SW480 (cell line): ENCODE measurements around the gene ITGAD.

Experiments
- DNase-seq: peaks from one replicate; pipeline ENCODE4 v3.0.0-alpha.2; 2016; ENCODE audit warnings: low spot score

ITGAD gene

DNA sequence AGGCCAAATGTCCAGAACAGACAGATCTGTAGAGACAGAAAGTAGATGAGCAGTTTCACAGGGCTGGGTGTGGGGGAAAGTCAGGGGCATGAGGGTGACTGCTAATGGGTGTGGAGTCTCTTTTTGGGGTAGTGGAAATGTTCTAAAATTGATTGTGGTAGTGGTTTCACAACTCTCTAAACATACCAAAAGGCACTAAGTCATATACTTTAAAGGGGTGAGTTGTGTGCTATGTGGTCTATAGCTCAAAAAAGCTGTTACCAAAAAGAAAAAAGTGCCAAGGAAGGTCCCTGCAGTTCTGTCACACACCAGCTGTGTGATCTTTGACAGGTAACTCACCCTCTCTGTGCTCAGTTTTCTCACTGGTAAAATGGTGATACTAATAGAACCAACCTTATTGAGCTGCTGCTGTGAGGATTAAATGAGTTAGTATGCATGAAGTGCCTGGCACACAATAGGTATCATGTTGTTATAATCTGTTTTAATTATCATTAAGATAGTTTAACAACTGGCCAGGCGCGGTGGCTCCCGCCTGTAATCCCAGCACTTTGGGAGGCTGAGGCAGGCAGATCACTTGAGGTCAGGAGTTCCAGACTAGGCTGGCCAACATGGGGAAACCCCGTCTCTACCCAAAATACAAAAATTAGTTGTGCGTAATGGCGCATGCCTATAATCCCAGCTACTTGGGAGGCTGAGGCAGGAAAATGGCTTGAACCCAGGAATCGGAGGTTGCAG is 27.8 kb upstream of the ITGAD start:
- no peak for DNase-seq

DNA sequence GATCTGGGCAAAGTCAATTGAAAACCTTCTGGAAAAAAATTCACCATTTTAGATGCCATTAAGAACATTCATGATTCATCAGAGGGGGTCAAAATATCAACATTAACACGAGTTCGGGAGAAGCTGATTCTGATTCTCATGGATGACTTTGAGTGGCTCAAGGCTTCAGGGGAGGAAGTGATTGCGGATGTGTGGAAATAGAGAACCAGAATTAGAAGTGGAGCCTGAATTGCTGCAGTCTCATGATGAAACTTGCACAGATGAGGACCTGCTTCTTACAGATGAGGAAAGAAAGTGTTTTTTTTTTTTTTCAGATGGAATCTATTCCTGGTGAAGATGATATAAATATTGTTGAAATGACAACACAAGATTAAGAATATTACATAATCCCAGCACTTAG is 25.3 kb upstream of the ITGAD start:
- DNase-seq = no peak

DNA sequence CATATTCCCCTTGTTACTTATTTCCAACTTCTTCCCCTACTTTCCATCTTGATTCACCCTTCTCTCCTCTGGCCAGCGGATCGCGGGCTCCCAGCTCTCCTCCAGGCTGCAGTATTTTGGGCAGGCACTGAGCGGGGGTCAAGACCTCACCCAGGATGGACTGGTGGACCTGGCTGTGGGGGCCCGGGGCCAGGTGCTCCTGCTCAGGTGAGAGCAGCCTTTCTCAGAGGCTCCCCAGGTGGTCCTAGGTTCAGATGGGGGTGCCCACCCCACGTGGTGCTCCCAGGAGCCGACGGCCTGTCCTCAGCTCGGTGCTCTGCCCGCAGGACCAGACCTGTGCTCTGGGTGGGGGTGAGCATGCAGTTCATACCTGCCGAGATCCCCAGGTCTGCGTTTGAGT is 22.1 kb upstream of the ITGAD start:
- no peak for DNase-seq

DNA sequence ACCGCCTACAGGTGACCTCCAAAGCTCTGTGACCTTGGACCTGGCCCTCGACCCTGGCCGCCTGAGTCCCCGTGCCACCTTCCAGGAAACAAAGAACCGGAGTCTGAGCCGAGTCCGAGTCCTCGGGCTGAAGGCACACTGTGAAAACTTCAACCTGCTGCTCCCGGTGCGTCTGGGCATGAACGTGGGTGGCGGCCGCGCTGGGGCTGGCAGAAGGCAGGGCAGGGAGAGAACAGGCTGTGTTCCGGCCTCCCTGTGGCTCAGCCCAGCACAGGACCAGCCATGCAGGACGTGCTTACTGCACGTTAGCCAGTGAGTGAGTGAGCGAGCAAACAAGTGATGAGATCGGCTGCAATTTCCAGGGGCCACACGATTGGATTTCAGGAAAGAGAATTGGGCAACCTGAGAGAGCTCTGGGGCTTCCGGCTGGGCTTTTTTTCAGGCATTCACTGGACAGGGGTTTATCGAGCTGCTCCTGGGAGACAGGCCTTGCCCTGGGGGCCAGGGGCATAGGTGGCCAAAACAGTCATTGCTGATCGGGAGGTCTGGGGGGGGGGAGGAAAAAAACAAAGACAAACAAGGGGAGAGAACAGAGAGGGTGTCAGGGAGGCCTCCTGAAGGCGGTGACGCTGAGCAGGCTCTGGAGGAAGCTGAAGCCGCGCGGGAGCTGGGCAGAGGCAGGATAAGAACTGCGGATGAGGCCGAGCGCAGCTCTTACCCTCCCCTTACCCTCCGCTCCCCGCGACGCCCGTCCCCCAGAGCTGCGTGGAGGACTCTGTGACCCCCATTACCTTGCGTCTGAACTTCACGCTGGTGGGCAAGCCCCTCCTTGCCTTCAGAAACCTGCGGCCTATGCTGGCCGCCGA is 21.3 kb upstream of the ITGAD start:
- DNase-seq = no peak

DNA sequence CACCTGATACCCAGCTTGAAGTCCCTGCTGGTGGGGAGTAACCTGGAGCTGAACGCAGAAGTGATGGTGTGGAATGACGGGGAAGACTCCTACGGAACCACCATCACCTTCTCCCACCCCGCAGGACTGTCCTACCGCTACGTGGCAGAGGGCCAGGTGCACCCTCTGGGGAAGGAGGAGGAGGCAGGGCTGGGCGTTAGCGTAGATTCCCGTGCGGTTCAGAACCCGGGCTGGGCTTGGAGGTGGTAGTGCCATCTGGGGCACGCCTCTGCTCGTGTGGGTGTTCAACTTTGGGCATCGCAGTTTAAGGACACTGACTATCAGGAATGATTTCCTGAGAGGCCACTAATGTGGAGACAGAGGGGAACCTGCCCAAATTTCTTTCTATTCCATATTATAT is 19.9 kb upstream of the ITGAD start:
- no peak for DNase-seq

DNA sequence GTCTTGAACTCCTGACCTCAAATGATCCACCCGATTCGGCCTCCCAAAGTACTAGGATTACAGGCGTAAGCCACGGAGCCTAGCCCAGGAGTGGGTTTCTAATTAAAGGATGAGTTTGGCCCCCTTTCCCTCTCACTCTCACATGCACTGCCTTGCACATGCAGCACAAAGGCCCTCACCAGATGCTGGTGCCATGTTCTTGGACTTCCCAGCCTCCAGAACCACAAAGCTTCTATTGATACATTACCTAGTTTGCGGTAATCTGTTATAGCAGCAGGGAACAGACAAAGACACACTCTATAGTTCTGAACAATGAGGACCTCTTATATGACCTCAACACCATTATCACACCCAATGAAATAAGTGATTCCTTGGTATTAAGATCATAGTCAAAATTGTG is 17.9 kb upstream of the ITGAD start:
- no peak for DNase-seq

DNA sequence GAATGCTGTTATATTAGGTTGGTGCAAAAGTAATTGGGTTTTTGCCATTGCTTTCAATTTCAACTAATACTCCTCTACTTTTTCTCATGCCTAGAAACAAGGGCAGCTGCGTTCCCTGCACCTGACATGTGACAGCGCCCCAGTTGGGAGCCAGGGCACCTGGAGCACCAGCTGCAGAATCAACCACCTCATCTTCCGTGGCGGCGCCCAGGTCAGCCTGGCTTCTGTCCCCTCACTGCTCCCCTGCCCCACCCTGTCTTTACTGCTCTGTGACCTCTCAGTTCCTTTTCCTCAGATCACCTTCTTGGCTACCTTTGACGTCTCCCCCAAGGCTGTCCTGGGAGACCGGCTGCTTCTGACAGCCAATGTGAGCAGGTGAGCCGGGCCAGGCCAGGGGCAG is 16.4 kb upstream of the ITGAD start:
- DNase-seq = no peak

DNA sequence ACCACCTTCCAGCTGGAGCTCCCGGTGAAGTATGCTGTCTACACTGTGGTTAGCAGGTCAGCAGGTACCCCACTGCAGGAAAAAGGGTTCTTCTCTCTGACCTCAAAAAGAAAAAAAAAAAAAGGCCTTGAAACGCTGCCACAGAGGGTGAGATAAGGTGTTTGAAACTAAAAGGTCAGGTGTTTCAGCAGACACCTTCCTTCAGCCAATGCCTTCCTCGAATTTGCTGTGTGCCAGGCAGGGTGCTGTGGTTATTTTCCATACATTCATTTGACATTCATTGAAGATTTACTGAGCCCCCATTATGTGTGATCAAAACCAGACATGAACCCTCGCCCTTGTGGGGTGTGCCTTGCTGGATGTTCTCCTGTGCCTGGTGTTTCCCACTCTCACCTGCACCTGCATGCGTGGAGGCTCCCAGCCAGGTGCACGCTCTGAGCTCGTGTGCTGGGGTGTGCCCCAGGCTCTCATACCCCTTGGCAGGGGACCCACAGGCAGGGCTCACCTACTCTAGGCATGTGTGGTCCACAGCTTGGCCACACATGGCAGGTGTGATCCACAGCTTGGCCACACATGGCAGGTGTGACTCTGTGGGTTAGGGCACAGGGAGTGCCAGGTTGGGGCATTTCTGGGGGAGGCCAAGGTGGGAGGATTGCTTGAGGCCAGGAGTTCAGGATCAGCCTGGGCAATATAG is 15.8 kb upstream of the ITGAD start:
- DNase-seq = no peak

DNA sequence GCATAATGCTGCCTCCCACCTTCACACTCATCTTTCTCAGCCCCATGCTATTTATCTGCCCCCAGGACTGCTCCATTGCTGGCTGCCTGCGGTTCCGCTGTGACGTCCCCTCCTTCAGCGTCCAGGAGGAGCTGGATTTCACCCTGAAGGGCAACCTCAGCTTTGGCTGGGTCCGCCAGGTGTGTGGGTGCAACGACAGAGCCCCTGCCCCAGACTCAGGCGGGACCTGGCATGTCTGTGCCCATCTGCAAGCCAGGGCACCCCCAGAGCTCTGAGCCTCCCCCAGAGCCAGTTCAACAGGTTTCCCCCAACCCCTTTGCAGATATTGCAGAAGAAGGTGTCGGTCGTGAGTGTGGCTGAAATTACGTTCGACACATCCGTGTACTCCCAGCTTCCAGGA is 12.9 kb upstream of the ITGAD start:
- DNase-seq = no peak

DNA sequence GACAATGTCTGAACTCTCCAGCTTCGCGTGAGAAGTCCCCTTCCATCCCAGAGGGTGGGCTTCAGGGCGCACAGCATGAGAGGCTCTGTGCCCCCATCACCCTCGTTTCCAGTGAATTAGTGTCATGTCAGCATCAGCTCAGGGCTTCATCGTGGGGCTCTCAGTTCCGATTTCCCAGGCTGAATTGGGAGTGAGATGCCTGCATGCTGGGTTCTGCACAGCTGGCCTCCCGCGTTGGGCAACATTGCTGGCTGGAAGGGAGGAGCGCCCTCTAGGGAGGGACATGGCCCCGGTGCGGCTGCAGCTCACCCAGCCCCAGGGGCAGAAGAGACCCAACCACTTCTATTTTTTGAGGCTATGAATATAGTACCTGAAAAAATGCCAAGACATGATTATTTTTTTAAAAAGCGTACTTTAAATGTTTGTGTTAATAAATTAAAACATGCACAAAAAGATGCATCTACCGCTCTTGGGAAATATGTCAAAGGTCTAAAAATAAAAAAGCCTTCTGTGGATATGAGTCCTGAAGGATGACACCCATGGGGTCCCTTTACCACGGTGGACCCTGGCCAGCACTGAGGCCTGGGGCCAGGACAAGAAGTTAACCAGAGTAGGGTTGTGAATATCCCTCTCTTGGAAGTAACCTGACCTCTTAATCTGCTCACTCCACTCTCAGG is 10.5 kb upstream of the ITGAD start:
- peak; percentile 26 for DNase-seq

DNA sequence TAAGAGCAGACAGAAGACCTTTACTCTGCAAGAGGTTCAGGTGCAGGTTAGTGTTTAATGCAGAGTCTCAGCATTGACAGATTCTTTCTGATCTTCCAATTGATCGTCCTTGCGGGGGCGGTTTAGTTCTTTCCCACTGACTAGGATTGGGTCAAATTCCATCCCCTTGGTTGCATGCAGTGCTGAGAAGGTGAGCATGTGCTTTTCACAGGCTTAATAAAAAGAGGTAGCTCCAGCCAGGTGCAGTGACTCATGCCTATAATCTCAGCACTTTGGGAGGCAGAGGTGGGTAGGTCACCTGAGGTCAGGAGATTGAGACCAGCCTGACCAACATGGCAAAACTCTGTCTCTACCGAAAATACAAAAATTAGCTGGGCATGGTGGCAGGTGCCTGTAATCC is 7.5 kb upstream of the ITGAD start:
- peak; percentile 74 for DNase-seq

DNA sequence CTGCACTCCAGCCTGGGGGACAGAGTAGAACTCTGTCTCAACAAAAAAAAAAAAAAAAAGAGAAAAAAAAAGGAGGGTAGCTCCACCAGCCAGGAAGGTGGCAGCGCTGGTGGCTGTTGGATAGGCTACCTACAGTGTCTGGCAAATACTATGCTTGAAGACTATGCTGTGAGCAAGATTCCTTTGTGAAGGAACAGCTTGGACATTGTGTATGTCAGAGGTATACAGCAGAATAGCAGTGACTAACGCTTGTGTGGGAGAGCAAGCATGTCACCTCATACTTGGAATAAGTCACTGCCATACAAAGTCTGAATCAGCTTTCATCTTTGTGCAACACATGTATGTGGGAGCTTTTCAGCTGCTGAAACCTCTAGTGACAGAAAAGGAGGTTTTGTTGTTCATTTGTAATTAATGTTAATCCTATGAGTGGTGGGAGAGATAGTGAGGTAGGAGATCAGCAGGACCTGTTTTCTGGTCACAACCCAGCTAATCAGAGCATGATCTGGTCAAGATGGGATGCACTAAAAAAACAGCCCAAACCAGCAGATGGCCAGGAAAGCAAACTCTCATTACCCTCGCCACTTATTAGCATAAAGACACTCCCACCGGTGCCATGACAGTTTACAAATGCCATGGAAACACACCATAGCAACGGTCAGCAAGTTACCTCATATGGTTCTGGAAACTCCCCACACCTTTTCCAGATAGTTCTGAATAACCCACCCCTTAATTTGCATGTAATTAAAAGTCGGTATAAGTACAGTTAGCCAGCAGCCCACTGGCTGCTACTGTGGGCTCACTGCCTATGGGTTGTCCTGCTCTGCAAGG is 6.8 kb upstream of the ITGAD start:
- peak; percentile 80 for DNase-seq

DNA sequence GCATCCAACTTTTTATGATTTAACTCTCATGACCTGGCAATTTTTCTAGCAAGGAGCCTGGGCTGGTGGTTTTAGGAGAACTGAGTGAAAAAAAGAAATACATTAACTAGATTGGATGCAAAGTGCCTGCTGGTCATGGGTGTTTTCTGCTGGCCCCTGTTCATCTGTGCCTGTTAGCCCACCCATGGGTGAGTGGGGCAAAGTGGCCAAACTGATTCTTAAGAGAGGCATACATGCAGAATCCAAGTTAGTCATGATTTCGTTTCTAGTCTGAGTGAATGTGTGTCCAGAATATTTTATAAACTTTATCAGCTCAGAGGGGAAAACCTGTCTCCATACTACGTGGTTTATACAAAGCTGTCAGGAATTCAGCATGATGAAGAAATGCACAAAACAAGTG is 4.6 kb upstream of the ITGAD start:
- no peak for DNase-seq

DNA sequence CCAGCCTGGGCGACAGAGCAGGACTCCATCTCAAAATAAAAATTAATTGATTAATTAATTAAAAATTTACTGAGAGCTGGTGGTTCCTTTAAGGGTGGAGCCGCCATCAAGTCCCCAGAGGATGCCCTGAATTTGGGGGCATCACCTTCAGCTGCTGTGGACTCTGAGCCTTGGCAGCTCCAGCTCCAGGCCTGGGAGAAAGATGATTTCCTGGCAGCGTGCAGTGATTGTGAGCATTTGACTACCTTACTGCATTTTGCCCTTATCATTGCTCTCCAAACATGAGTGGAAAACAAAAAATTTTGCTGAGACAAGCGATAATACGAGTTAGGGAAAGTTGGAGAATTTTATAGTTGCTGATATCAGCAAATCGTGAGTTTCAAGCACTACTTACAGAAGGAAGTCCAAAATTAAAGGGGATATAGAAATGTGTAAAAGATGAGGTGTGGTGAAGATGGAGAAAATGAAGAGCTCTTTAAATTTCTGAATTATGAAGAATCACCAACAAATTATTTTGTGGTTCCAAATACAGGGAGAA is 2.6 kb upstream of the ITGAD start:
- DNase-seq = no peak

DNA sequence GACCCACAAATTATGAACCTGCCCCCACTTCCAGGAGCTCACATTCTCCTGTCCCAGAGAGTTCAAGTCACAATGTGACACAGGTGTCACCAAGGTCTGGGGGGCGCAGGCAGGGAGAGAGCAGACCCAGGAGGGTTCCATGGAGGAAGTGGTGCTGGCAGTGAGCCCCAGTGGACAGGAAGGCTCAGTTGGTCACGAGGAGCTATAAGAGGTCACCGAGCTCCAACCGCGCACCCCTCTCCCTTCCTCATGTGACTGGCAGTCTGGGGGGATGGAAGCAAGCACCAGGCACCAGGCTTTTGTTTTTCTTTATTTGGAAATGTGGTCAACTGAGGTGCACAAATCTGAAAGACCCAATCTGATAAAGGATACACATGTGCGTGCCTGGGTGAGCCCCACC is 2.5 kb downstream of the ITGAD start:
- no peak for DNase-seq

DNA sequence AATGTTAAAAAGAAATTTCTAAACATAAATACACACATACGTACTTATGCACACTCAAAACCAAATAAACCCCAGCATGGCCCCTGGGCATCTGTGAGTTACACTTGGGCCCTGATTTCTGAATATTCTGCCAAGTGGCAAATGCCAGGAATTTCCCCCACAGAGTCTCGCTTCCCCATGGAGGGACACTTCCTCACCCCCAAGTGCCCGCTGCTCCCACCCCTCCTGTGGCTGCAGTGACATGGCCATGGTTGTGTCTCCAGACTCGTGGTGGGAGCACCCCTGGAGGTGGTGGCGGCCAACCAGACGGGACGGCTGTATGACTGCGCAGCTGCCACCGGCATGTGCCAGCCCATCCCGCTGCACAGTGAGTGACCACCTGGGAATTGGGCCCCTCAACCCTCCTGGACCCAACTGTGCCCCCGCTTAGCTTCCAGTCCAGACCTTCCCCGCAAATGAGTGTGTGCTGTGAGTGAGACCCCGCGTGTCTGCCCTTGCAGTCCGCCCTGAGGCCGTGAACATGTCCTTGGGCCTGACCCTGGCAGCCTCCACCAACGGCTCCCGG is 4.0 kb downstream of the ITGAD start:
- no peak for DNase-seq

DNA sequence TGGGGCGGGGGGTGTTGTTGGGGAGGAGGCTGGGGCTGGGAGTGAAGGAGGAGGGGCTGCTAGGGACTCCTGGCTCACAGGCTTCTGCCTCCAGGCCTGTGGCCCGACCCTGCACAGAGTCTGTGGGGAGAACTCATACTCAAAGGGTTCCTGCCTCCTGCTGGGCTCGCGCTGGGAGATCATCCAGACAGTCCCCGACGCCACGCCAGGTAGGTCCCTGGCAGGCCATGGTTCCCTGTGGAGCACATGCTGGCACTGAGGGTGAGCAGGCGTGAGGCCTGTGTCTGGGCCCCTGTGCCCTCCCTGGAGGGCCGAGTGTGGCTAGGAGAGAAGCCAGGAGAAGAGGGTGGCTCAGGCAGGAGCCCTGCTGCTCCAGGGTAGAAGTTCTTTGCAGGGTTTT is 4.6 kb downstream of the ITGAD start:
- DNase-seq = no peak

DNA sequence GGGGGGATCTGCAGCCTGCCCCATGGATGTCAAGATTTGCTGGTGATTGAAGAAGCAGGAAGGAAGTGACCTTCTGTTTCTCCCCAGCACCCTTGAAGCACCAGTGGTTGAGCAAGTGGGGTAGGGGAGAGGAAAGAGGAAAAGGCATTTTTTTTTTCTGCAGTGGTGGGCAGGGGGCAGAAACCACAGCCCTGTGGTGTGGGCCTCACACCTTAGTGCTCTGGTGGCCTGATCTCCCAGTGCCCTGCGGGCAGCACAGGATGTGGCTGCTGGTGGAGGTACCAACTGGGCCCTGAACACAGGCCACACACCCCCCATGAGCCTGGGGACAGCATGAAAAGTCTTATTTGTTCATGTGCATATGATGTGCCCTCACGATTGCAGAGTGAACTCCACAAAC is 7.1 kb downstream of the ITGAD start:
- DNase-seq = no peak

DNA sequence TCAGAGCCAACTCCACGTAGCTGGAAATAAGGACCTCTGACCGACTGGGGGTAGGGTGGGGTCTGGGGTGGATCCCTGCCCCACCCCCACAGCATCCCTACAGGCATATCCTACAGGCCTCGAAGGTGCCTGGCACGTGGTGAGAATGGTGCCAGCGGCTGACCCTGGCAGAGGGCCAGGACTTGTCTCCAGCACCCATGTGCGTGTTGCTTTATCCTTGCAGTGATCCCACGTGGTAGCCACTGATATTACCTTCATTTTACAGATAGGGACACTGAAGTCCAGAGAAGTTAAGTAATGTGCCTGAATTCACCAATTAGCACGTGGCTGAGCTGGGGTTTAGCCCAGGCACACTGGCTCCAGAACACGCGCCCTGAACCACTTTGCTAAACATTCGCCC is 8.3 kb downstream of the ITGAD start:
- DNase-seq = no peak

DNA sequence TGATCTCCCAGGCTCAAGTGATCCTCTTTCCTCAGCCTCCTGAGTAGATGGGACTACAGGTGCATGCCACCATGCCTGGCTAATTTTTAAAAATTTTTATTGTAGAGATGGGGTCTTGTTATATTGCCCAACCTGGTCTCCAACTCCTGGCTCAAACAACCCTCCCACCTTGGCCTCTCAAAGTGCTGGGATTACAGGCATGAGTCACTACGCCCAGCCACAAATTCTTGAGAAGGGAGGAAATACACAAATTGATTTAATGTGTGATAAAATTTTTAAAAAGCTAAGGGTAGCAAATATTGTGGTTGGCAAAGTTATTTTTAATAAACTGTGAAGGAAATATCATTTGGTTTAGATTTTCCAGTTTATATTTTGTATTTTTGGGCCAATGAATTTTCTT is 9.6 kb downstream of the ITGAD start:
- no peak for DNase-seq
